ENCODE measurements around the gene TEDC2. TPM values are rescaled to one million over a fixed set of nuclear protein-coding genes. Genes with fewer than 3 reads are reported as not detected.
A peak's percentile ranks its signal among the peaks of the same experiment; 100 is the strongest.

Gene TEDC2
- total RNA-seq, 1 experiment from 2014 or later: 45.4 TPM

DNA sequence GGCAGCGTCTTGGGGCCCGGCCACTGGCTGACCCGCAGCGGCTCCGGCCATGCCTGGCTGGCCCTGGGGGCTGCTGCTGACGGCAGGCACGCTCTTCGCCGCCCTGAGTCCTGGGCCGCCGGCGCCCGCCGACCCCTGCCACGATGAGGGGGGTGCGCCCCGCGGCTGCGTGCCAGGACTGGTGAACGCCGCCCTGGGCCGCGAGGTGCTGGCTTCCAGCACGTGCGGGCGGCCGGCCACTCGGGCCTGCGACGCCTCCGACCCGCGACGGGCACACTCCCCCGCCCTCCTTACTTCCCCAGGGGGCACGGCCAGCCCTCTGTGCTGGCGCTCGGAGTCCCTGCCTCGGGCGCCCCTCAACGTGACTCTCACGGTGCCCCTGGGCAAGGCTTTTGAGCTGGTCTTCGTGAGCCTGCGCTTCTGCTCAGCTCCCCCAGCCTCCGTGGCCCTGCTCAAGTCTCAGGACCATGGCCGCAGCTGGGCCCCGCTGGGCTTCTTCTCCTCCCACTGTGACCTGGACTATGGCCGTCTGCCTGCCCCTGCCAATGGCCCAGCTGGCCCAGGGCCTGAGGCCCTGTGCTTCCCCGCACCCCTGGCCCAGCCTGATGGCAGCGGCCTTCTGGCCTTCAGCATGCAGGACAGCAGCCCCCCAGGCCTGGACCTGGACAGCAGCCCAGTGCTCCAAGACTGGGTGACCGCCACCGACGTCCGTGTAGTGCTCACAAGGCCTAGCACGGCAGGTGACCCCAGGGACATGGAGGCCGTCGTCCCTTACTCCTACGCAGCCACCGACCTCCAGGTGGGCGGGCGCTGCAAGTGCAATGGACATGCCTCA lies 12.0 kb downstream of the TEDC2 start:
- TF ChIP-seq, protein P1, sequence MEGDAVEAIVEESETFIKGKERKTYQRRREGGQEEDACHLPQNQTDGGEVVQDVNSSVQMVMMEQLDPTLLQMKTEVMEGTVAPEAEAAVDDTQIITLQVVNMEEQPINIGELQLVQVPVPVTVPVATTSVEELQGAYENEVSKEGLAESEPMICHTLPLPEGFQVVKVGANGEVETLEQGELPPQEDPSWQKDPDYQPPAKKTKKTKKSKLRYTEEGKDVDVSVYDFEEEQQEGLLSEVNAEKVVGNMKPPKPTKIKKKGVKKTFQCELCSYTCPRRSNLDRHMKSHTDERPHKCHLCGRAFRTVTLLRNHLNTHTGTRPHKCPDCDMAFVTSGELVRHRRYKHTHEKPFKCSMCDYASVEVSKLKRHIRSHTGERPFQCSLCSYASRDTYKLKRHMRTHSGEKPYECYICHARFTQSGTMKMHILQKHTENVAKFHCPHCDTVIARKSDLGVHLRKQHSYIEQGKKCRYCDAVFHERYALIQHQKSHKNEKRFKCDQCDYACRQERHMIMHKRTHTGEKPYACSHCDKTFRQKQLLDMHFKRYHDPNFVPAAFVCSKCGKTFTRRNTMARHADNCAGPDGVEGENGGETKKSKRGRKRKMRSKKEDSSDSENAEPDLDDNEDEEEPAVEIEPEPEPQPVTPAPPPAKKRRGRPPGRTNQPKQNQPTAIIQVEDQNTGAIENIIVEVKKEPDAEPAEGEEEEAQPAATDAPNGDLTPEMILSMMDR (conservative IDR thresholded peaks at IDR 0.05): no peak
- peak overlapping the region in 1 of 2 experiments; percentile 17; a peak in 1 of 5 replicates for H3K4me3 Mint-ChIP-seq
- H2BK12ac ChIP-seq (ENCODE audit: insufficient read length, low read depth, low read length): no peak overlapping the region
- no peak overlapping the region for H3K27ac ChIP-seq (ENCODE audit: insufficient read length, low read depth, low read length)
- no peaks in the 10 kb centered on the region for H3K79me2 ChIP-seq (ENCODE audit: insufficient read depth, low read length)
- no peak overlapping the region for H3T11ph ChIP-seq (ENCODE audit: low read length)
- H4K20me1 ChIP-seq (ENCODE audit: control insufficient read depth, insufficient read depth, insufficient read length): no peaks in the 10 kb centered on the region
- H3K9me3 ChIP-seq (ENCODE audit: control insufficient read depth, low read depth, low read length): no peaks in the 10 kb centered on the region
- WGBS (ENCODE audit: extremely low coverage, insufficient read length, low lambda C conversion rate): no CpG with 5 or more reads among the region's 61 CpGs
- no peak overlapping the region for H2BK120ac ChIP-seq (ENCODE audit: low read depth, low read length, poor library complexity, severe bottlenecking)
- H3K4me2 ChIP-seq (ENCODE audit: insufficient read depth, insufficient read length, low read length): no peak overlapping the region
- H3K9me3 Mint-ChIP-seq: no peaks in the 10 kb centered on the region
- H3K23me2 ChIP-seq (ENCODE audit: insufficient read length, low read depth, low read length, poor library complexity, severe bottlenecking): peaks cover 15% of the 10 kb centered on the region
- no peak overlapping the region for H2AK5ac ChIP-seq (ENCODE audit: insufficient read length, low read length)
- H3K23ac ChIP-seq (ENCODE audit: insufficient read length, low read depth, low read length): no peak overlapping the region
- no peak overlapping the region for H4K8ac ChIP-seq (replicated peaks; ENCODE audit: insufficient read length, low read depth, low read length)
- no peak overlapping the region for H4K5ac ChIP-seq (ENCODE audit: insufficient read length, low read depth, low read length)
- no peaks in the 10 kb centered on the region for H3K79me1 ChIP-seq (ENCODE audit: insufficient read depth, low read depth, low read length, poor library complexity, severe bottlenecking)
- no peak for DNase-seq
- no peak overlapping the region for H3K18ac ChIP-seq (ENCODE audit: insufficient read length, low read depth, low read length)
- no peak overlapping the region for H3K27ac Mint-ChIP-seq
- no peaks in the 10 kb centered on the region for H3K4me1 ChIP-seq (ENCODE audit: insufficient read depth, low read length)
- H2AFZ ChIP-seq (ENCODE audit: low read length): no peak overlapping the region
- no peak overlapping the region for H3K4ac ChIP-seq (ENCODE audit: low read depth, low read length)
- no peak overlapping the region for H4K91ac ChIP-seq (ENCODE audit: insufficient read length, low read depth, low read length)
- peaks cover 18% of the 10 kb centered on the region; the same call in 1 of the 2 replicates for H3K27me3 ChIP-seq (ENCODE audit: insufficient read depth, low read length)
- no peak overlapping the region for H3K9ac ChIP-seq (ENCODE audit: extremely low read depth, insufficient read length, low read length)
- no peak overlapping the region for H3K14ac ChIP-seq (ENCODE audit: insufficient read depth, low read length)
- no peaks in the 10 kb centered on the region for H3K36me3 Mint-ChIP-seq (ENCODE audit: insufficient read depth in 1 of 3, low read depth in 3 of 3)
- peaks cover 47% of the 10 kb centered on the region for H3K27me3 Mint-ChIP-seq (ENCODE audit: low read depth)
- no peak overlapping the region for H3K56ac ChIP-seq (ENCODE audit: insufficient read length, low read depth, low read length)
- no peak overlapping the region for H2BK5ac ChIP-seq (ENCODE audit: insufficient read length, low read length)
- no peak overlapping the region for H2BK15ac ChIP-seq (ENCODE audit: low read depth, low read length)
- no peak overlapping the region for H2BK20ac ChIP-seq (ENCODE audit: low read depth, low read length, poor library complexity, severe bottlenecking)
- H3K4me1 Mint-ChIP-seq: peaks cover 26 to 31% of the 10 kb centered on the region in 2 experiments

Data from H9 (cell line).